Omental fat pad (tissue), 4 donors: ENCODE measurements around the gene RUFY3. TPM values are rescaled to one million over a fixed set of nuclear protein-coding genes. Genes with fewer than 3 reads are reported as not detected.

Source experiments
- ATAC-seq: fragments of 150-250 bp; one replicate; pipeline ENCODE4 v1.9.1; 2016; ENCODE audit warnings: mild to moderate bottlenecking, moderate library complexity; ENCODE audit not compliant: low FRiP score
- DNase-seq: peaks from one replicate; pipeline ENCODE4 v3.0.0-alpha.2; 2019; ENCODE audit warnings: low spot score
- total RNA-seq, 4 donors: library from RNA; depleted of rRNA; stranded (reverse); fragments of >200 nt; gene quantifications; one replicate each; pipeline ENCODE4 v1.1.0, GENCODE V29; 2016
- TF ChIP-seq, protein P1 (sequence below), 3 donors: fragments of 450-650 bp; IDR thresholded peaks; one replicate each; pipeline ENCODE4 v1.5.1; 2016 to 2017; ENCODE audit warnings: antibody characterized with exemption in 3 of 3, mild to moderate bottlenecking in 3 of 3, moderate library complexity in 2 of 3

The RUFY3 gene, protein sequence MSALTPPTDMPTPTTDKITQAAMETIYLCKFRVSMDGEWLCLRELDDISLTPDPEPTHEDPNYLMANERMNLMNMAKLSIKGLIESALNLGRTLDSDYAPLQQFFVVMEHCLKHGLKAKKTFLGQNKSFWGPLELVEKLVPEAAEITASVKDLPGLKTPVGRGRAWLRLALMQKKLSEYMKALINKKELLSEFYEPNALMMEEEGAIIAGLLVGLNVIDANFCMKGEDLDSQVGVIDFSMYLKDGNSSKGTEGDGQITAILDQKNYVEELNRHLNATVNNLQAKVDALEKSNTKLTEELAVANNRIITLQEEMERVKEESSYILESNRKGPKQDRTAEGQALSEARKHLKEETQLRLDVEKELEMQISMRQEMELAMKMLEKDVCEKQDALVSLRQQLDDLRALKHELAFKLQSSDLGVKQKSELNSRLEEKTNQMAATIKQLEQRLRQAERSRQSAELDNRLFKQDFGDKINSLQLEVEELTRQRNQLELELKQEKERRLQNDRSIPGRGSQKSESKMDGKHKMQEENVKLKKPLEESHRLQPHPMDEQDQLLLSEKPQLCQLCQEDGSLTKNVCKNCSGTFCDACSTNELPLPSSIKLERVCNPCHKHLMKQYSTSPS
- total RNA-seq: 10 to 100 TPM; 34.2 to 92.8 (median 64.0) TPM

DNA sequence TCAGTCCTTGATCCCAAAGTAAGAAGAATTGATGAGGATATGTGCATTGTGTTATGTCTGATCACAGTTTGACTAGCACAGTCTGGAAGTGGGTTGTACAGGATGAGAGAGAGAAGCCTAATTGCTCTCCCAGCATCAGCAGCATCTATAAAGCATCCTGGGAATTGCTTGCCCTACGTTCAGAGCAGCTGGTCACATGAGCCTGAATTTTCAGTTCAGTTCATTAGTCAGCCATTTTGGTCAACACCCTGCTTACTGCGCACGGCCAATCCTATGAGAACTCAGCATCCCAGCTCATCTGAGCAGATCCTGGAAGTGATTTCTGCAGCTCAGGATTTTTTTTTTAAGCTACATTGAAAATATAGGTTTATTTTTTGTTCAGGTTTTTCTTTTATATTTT lies at the start of gene RUFY3:
Gene RUFY3 (plus strand): TSS at position 218 of the 400 bp plus-strand sequence. CDS start 610 bp downstream, outside the sequence.
- TF ChIP-seq, protein P1, sequence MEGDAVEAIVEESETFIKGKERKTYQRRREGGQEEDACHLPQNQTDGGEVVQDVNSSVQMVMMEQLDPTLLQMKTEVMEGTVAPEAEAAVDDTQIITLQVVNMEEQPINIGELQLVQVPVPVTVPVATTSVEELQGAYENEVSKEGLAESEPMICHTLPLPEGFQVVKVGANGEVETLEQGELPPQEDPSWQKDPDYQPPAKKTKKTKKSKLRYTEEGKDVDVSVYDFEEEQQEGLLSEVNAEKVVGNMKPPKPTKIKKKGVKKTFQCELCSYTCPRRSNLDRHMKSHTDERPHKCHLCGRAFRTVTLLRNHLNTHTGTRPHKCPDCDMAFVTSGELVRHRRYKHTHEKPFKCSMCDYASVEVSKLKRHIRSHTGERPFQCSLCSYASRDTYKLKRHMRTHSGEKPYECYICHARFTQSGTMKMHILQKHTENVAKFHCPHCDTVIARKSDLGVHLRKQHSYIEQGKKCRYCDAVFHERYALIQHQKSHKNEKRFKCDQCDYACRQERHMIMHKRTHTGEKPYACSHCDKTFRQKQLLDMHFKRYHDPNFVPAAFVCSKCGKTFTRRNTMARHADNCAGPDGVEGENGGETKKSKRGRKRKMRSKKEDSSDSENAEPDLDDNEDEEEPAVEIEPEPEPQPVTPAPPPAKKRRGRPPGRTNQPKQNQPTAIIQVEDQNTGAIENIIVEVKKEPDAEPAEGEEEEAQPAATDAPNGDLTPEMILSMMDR (IDR thresholded peaks at IDR 0.05): no peak
- ATAC-seq (peak; percentile 75), DNase-seq (no peak)

DNA sequence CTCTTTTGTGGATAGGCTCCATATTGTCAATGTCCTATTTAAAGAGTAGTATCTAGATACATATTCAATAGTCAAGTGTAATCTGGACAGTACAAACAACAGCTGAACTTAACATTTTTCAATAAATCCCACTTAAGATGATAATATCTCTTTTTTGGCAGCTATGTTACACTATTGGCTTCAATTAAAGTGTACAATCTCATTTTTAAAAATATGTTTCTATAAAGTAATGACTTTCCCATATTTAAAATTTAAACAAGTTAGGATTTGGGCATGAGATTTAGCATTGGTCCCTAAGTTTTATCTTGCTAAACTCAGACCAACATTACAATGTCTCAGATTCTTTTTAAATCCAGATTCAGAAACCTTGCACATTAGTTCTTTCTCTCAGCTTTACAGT lies 47.6 kb upstream of the RUFY3 start:
- TF ChIP-seq, protein P1 (IDR thresholded peaks at IDR 0.05): no peak
- ATAC-seq (no peak), DNase-seq (no peak)

GRCh38 chr4:70674731-70675130 lies 47.0 kb upstream of the RUFY3 start:
- ATAC-seq: no peak
- TF ChIP-seq, protein P1 (IDR thresholded peaks at IDR 0.05): no peak
- no peak for DNase-seq

GRCh38 chr4:70676554-70677090 lies 45.1 kb upstream of the RUFY3 start:
- no peak for DNase-seq
- ATAC-seq: no peak
- TF ChIP-seq, protein P1 (IDR thresholded peaks at IDR 0.05): no peak

DNA sequence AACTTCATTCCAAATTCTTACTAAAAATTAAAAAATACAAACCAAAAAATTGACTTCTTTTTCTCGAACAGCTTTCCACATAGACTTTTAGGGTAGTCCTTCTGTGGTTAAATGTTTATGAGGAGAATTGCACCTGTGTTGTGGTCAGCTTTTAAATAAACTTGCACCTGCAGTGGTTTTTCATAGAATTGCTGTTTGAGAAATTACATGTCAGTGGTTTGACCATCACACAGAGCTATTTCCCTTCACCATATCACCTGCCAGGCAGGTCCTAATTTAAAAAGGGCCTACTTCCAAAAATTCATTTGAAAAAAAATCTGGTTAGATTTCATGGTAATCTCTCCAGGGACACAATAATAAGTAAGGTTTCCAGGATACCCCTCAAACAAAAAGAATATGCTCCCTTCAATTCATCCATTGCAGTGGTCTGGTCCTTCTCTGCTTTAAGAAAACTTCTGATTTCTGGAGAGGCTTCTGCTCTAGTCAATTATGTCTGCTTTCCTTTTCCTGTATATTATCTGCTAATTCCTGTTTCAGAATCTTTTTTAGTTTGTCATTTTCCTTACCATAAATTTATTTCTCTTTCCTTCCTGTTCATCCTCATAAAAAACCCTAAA lies 43.3 kb upstream of the RUFY3 start:
- TF ChIP-seq, protein P1 (IDR thresholded peaks at IDR 0.05): no peak
- no peak for ATAC-seq
- DNase-seq: no peak

GRCh38 chr4:70680934-70681333 lies 40.8 kb upstream of the RUFY3 start:
- DNase-seq: no peak
- TF ChIP-seq, protein P1 (IDR thresholded peaks at IDR 0.05): no peak
- ATAC-seq: no peak
